SK-N-SH (cell line): Measurements from ENCODE around the gene CHRNB2. TPM values are rescaled to one million over a fixed set of nuclear protein-coding genes. Genes with fewer than 3 reads are reported as not detected.

Source experiments
- CTCF ChIA-PET: fragments of 300-600, 350-600 bp; formaldehyde crosslinking; extraction: SDS; loops from one replicate; lab custom pipeline; 2021; lab: Yijun Ruan, JAX
- POLR2A ChIA-PET: fragments of 350-600 bp; sonication (Branson Sonifier 250); formaldehyde crosslinking; extraction: SDS; loops from one replicate; lab custom pipeline; 2020; ENCODE audit warnings: antibody characterized with exemption, inconsistent platforms; lab: Yijun Ruan, JAX
- DNase-seq: peaks from one replicate; pipeline ENCODE4 v3.0.0; 2012
- H2AFZ ChIP-seq: fragments of 200-600 bp; sonication (generic); 2 replicates; pipeline ENCODE4 v1.8.1; 2016; ENCODE audit warnings: antibody characterized with exemption, mild to moderate bottlenecking, low read depth
- H3F3A ChIP-seq: fragments of 200-600 bp; sonication (generic); replicated peaks from 2 replicates; pipeline ENCODE3; 2016; ENCODE audit warnings: antibody characterized with exemption, mild to moderate bottlenecking; ENCODE audit not compliant: insufficient read depth
- H3K27ac ChIP-seq, 2 experiments: fragments of 200-500 bp in 1 of 2; fragments of 200-600 bp in 1 of 2; sonication (Bioruptor generic) in 1 of 2; sonication (generic), shearing (Covaris generic) in 1 of 2; 2 replicates each; pipeline versions ENCODE4 v1.5.1 to v1.6.1; 2014 to 2016; ENCODE audit warnings: low read depth in 2 of 2, inconsistent platforms in 1 of 2, low read length in 1 of 2, mild to moderate bottlenecking in 1 of 2, mixed read lengths in 1 of 2
- H3K27me3 ChIP-seq: fragments of 200-600 bp; sonication (generic), shearing (Covaris generic); 2 replicates; pipeline ENCODE4 v1.6.1; 2016; ENCODE audit warnings: mixed run types; ENCODE audit not compliant: insufficient read depth
- H3K36me3 ChIP-seq, 2 experiments: fragments of 200-500 bp in 1 of 2; fragments of 200-600 bp in 1 of 2; sonication (Bioruptor generic) in 1 of 2; sonication (generic) in 1 of 2; replicated peaks in 1 of 2; 2 replicates each; pipeline versions ENCODE3 to v1.5.1; 2014 to 2016; ENCODE audit warnings: low read length in 1 of 2, mild to moderate bottlenecking in 1 of 2; ENCODE audit not compliant: insufficient read depth in 2 of 2, control insufficient read depth in 1 of 2
- H3K4me1 ChIP-seq, 2 experiments: fragments of 200-500 bp in 1 of 2; fragments of 200-600 bp in 1 of 2; sonication (Bioruptor generic) in 1 of 2; sonication (generic), shearing (Covaris generic) in 1 of 2; 2 replicates each; pipeline versions ENCODE4 v1.5.1 to v1.6.1; 2014 to 2016; ENCODE audit warnings: low read depth in 1 of 2, low read length in 1 of 2, mixed run types in 1 of 2; ENCODE audit not compliant: insufficient read depth in 2 of 2, control insufficient read depth in 1 of 2
- H3K4me2 ChIP-seq: fragments of 200-600 bp; sonication (generic), shearing (Covaris generic); 2 replicates; pipeline ENCODE4 v1.6.1; 2017; ENCODE audit warnings: mixed run types
- H3K4me3 ChIP-seq, 2 experiments: fragments of 200-500 bp in 1 of 2; fragments of 200-600 bp in 1 of 2; sonication (Bioruptor generic) in 1 of 2; sonication (generic), shearing (Covaris generic) in 1 of 2; 2 replicates each; pipeline versions ENCODE4 v1.5.1 to v1.8.1; 2014 to 2016; ENCODE audit warnings: low read depth in 2 of 2, inconsistent platforms in 1 of 2, low read length in 1 of 2, mild to moderate bottlenecking in 1 of 2, mixed read lengths in 1 of 2, moderate library complexity in 1 of 2
- H3K79me2 ChIP-seq: fragments of 200-600 bp; sonication (generic); 2 replicates; pipeline ENCODE4 v1.8.1; 2017; ENCODE audit warnings: mild to moderate bottlenecking; ENCODE audit not compliant: insufficient read depth
- H3K9ac ChIP-seq: fragments of 200-600 bp; sonication (generic); 2 replicates; pipeline ENCODE4 v1.6.1; 2017; ENCODE audit warnings: mixed run types
- H3K9me2 ChIP-seq: fragments of 200-600 bp; sonication (generic); 2 replicates; pipeline ENCODE4 v1.6.1; 2017; ENCODE audit warnings: mixed run types
- H3K9me3 ChIP-seq: fragments of 200-600 bp; sonication (generic); 2 replicates; pipeline ENCODE4 v1.6.1; 2017; ENCODE audit warnings: mixed run types, mild to moderate bottlenecking, moderate library complexity
- H4K20me1 ChIP-seq: fragments of 200-600 bp; sonication (generic); 2 replicates; pipeline ENCODE4 v1.6.1; 2017; ENCODE audit warnings: mild to moderate bottlenecking, mixed run types; ENCODE audit not compliant: insufficient read depth
- CHD2 ChIP-seq: fragments of 150-350 bp; IDR thresholded peaks from 2 replicates; pipeline ENCODE4 v1.6.1; 2018; ENCODE audit warnings: low read length; ENCODE audit not compliant: partially characterized antibody
- EZH2phosphoT487 ChIP-seq: fragments of 200-600 bp; sonication (generic); IDR thresholded peaks from 2 replicates; pipeline ENCODE4 v1.6.1; 2017; ENCODE audit warnings: low read depth, mixed run types, mild to moderate bottlenecking, antibody characterized with exemption, moderate library complexity, borderline replicate concordance
- FOXJ3 ChIP-seq: sonication (generic); formaldehyde crosslinking; IDR thresholded peaks from 2 replicates; pipeline ENCODE4 v1.5.1; 2020; ENCODE audit warnings: mild to moderate bottlenecking, missing genetic modification reagents
- FOXM1 ChIP-seq: IDR thresholded peaks from 2 replicates; pipeline ENCODE4 v1.4.0; 2012; ENCODE audit warnings: low read depth, mild to moderate bottlenecking
- JUND ChIP-seq: IDR thresholded peaks from 2 replicates; pipeline ENCODE4 v1.4.0; 2012
- MEF2A ChIP-seq: IDR thresholded peaks from 2 replicates; pipeline ENCODE4 v1.4.0; 2012; ENCODE audit warnings: low read depth, borderline replicate concordance
- MXI1 ChIP-seq: IDR thresholded peaks from 2 replicates; pipeline ENCODE4 v1.6.1; 2012; ENCODE audit warnings: mild to moderate bottlenecking, low read depth, low read length, improper control_type of control experiment
- SIN3A ChIP-seq: IDR thresholded peaks from 2 replicates; pipeline ENCODE4 v1.6.1; 2012; ENCODE audit warnings: low read depth, mild to moderate bottlenecking, low read length, moderate library complexity, borderline replicate concordance
- YY1 ChIP-seq: IDR thresholded peaks from 2 replicates; pipeline ENCODE4 v1.4.0; 2012; ENCODE audit warnings: low read depth, mild to moderate bottlenecking
- polyA plus RNA-seq, 3 experiments: library from polyadenylated mRNA; depleted of rRNA; stranded (reverse); fragments of >200 nt; gene quantifications; 2 replicates each; pipeline ENCODE4 v1.2.3, GENCODE V29; 2012
- TF ChIP-seq, protein P1 (sequence below): fragments of 150-350 bp; IDR thresholded peaks from 2 replicates; pipeline ENCODE4 v1.6.1; 2016; ENCODE audit warnings: mild to moderate bottlenecking, low read depth, low read length
- TF ChIP-seq, protein P2 (sequence below): IDR thresholded peaks from 2 replicates; pipeline ENCODE4 v1.4.0; 2012; ENCODE audit warnings: low read depth, borderline replicate concordance
- TF ChIP-seq, protein P3 (sequence below): fragments of 200-600 bp; sonication (generic); IDR thresholded peaks from 2 replicates; pipeline ENCODE4 v1.6.1; 2017; ENCODE audit warnings: antibody characterized with exemption, mild to moderate bottlenecking, moderate library complexity
- TF ChIP-seq, protein P4 (sequence below): IDR thresholded peaks from 2 replicates; pipeline ENCODE4; 2012

Gene CHRNB2
- polyA plus RNA-seq, 1 of the 3 experiments (the other 2 are of a cell fraction), result 0.64 TPM

DNA sequence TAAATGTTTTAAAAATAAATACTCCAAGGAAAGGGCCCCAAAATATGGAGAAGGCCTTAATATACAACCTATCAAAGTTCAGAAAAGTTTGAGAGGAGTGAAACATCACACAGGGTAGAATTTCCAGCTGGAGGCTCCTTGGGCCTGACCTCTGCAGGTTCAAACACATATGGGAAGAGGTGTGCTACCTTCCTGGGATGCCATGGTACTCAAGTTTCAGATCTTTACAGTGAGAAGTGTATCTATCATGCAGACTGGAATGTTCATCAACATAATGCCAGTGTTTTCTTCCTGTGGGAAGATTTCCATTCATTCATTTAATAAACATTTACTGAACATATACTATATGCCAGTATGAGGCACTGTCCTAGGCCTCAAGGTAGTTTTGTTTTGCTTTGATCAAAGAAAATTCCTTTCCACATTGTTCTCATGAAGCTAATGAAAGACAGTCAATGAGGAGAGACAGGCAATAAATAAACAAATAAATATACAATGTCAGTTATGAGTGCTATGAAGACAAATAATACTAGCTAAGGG, 55.0 kb downstream of the CHRNB2 start:
- H3K9me3 ChIP-seq, result no peaks in the 10 kb centered on the region
- H3K4me1 ChIP-seq, result peaks cover 7 to 14% of the 10 kb centered on the region in 2 experiments; a peak in 3 of 4 replicates
- no peak overlapping the region for H3K9ac ChIP-seq
- H2AFZ ChIP-seq, result no peak overlapping the region
- H3K4me3 ChIP-seq, result no peak overlapping the region
- peaks cover 15 to 29% of the 10 kb centered on the region in 2 experiments for H3K36me3 ChIP-seq
- CTCF ChIA-PET, result interaction anchor here (1.0 kb wide), 1 partner anchor 197 kb away, joined by 3 read pairs; no protein-coding TSS in a partner anchor
- TF ChIP-seq MEF2A, result no peak
- TF ChIP-seq, protein P1, sequence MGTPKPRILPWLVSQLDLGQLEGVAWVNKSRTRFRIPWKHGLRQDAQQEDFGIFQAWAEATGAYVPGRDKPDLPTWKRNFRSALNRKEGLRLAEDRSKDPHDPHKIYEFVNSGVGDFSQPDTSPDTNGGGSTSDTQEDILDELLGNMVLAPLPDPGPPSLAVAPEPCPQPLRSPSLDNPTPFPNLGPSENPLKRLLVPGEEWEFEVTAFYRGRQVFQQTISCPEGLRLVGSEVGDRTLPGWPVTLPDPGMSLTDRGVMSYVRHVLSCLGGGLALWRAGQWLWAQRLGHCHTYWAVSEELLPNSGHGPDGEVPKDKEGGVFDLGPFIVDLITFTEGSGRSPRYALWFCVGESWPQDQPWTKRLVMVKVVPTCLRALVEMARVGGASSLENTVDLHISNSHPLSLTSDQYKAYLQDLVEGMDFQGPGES, result no peak
- TF ChIP-seq EZH2phosphoT487, result no peak
- TF ChIP-seq MXI1, result no peak
- TF ChIP-seq JUND, result no peak
- TF ChIP-seq SIN3A, result no peak
- TF ChIP-seq CHD2, result no peak
- TF ChIP-seq, protein P2, sequence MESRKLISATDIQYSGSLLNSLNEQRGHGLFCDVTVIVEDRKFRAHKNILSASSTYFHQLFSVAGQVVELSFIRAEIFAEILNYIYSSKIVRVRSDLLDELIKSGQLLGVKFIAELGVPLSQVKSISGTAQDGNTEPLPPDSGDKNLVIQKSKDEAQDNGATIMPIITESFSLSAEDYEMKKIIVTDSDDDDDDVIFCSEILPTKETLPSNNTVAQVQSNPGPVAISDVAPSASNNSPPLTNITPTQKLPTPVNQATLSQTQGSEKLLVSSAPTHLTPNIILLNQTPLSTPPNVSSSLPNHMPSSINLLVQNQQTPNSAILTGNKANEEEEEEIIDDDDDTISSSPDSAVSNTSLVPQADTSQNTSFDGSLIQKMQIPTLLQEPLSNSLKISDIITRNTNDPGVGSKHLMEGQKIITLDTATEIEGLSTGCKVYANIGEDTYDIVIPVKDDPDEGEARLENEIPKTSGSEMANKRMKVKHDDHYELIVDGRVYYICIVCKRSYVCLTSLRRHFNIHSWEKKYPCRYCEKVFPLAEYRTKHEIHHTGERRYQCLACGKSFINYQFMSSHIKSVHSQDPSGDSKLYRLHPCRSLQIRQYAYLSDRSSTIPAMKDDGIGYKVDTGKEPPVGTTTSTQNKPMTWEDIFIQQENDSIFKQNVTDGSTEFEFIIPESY, result no peak
- TF ChIP-seq, protein P3, sequence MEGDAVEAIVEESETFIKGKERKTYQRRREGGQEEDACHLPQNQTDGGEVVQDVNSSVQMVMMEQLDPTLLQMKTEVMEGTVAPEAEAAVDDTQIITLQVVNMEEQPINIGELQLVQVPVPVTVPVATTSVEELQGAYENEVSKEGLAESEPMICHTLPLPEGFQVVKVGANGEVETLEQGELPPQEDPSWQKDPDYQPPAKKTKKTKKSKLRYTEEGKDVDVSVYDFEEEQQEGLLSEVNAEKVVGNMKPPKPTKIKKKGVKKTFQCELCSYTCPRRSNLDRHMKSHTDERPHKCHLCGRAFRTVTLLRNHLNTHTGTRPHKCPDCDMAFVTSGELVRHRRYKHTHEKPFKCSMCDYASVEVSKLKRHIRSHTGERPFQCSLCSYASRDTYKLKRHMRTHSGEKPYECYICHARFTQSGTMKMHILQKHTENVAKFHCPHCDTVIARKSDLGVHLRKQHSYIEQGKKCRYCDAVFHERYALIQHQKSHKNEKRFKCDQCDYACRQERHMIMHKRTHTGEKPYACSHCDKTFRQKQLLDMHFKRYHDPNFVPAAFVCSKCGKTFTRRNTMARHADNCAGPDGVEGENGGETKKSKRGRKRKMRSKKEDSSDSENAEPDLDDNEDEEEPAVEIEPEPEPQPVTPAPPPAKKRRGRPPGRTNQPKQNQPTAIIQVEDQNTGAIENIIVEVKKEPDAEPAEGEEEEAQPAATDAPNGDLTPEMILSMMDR, result no peak
- TF ChIP-seq FOXJ3, result no peak
- TF ChIP-seq, protein P4, sequence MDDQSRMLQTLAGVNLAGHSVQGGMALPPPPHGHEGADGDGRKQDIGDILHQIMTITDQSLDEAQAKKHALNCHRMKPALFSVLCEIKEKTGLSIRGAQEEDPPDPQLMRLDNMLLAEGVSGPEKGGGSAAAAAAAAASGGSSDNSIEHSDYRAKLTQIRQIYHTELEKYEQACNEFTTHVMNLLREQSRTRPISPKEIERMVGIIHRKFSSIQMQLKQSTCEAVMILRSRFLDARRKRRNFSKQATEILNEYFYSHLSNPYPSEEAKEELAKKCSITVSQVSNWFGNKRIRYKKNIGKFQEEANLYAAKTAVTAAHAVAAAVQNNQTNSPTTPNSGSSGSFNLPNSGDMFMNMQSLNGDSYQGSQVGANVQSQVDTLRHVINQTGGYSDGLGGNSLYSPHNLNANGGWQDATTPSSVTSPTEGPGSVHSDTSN, result no peak
- no peak for TF ChIP-seq FOXM1
- TF ChIP-seq YY1, result no peak
- no peak overlapping the region for H3K27ac ChIP-seq
- POLR2A ChIA-PET, result no interaction called here
- peaks cover 19% of the 10 kb centered on the region for H3F3A ChIP-seq
- H3K27me3 ChIP-seq, result no peaks in the 10 kb centered on the region
- H3K4me2 ChIP-seq, result no peak overlapping the region
- H3K9me2 ChIP-seq, result no peaks in the 10 kb centered on the region
- peaks cover 26% of the 10 kb centered on the region for H4K20me1 ChIP-seq
- H3K79me2 ChIP-seq, result peaks cover 96% of the 10 kb centered on the region
- no peak for DNase-seq
